GM12874 (cell line): ENCODE results near the gene NPAS3.

Experiments
- CTCF ChIP-seq: IDR thresholded peaks from 2 replicates; pipeline ENCODE4 v1.5.1; 2011; ENCODE audit warnings: low read depth, mild to moderate bottlenecking, control low read depth, low read length, moderate library complexity; ENCODE audit not compliant: insufficient read depth

The NPAS3 gene

GRCh38 chr14:33851931-33852330 lies 913.3 kb downstream of the NPAS3 start:
- no peak for TF ChIP-seq CTCF
